Mesendoderm (in vitro differentiated cells): ENCODE measurements around the gene AGTPBP1. TPM values are rescaled to one million over a fixed set of nuclear protein-coding genes. Genes with fewer than 3 reads are reported as not detected.
"Not testable (repeated sequence)": the region's sequence is repeated elsewhere in the genome, so short reads cannot be mapped to it uniquely, and the experiment has no call there.

Source experiments
- DNase-seq: peaks from one replicate; pipeline ENCODE4 v3.0.0; 2013
- H2AK5ac ChIP-seq: 2 replicates; pipeline ENCODE4 v1.6.1; 2013; ENCODE audit warnings: low read length, inconsistent platforms
- H2BK120ac ChIP-seq: 2 replicates; pipeline ENCODE4 v1.6.1; 2013; ENCODE audit warnings: low read depth, mild to moderate bottlenecking, low read length, moderate library complexity, mixed read lengths
- H2BK15ac ChIP-seq: replicated peaks from 2 replicates; pipeline ENCODE4 v1.6.1; 2013; ENCODE audit warnings: low read depth, mild to moderate bottlenecking, moderate library complexity
- H2BK5ac ChIP-seq: 2 replicates; pipeline ENCODE4 v1.6.1; 2013; ENCODE audit warnings: low read length, inconsistent platforms
- H3K18ac ChIP-seq: 2 replicates; pipeline ENCODE4 v1.6.1; 2013; ENCODE audit warnings: mild to moderate bottlenecking, low read length, mixed read lengths
- H3K23ac ChIP-seq: one replicate; pipeline ENCODE4 v1.6.1; 2013; ENCODE audit warnings: low read length
- H3K27ac ChIP-seq: 2 replicates; pipeline ENCODE4 v1.5.1; 2013; ENCODE audit warnings: low read depth, mild to moderate bottlenecking, inconsistent platforms, low read length, moderate library complexity
- H3K27me3 ChIP-seq: 2 replicates; pipeline ENCODE4 v1.6.1; 2013; ENCODE audit warnings: low read length, control low read depth, mild to moderate bottlenecking, inconsistent platforms; ENCODE audit not compliant: insufficient read depth, poor library complexity
- H3K36me3 ChIP-seq: 2 replicates; pipeline ENCODE4 v1.6.1; 2013; ENCODE audit warnings: low read length, inconsistent platforms; ENCODE audit not compliant: control insufficient read depth, insufficient read depth
- H3K4ac ChIP-seq: one replicate; pipeline ENCODE4 v1.6.1; 2013; ENCODE audit warnings: low read depth, mild to moderate bottlenecking, low read length, moderate library complexity
- H3K4me1 ChIP-seq: 2 replicates; pipeline ENCODE4 v1.6.1; 2013; ENCODE audit warnings: low read depth, low read length, inconsistent platforms; ENCODE audit not compliant: control insufficient read depth
- H3K4me2 ChIP-seq: 2 replicates; pipeline ENCODE4 v1.6.1; 2013; ENCODE audit warnings: low read length
- H3K4me3 ChIP-seq: 2 replicates; pipeline ENCODE4 v1.5.1; 2013; ENCODE audit warnings: mild to moderate bottlenecking, low read length
- H3K56ac ChIP-seq: one replicate; pipeline ENCODE4 v1.6.1; 2013; ENCODE audit warnings: low read length
- H3K79me1 ChIP-seq: 2 replicates; pipeline ENCODE4 v1.6.1; 2013; ENCODE audit warnings: low read length, inconsistent platforms
- H3K79me2 ChIP-seq: 2 replicates; pipeline ENCODE4 v1.6.1; 2013; ENCODE audit warnings: mild to moderate bottlenecking, low read length; ENCODE audit not compliant: control insufficient read depth, insufficient read depth
- H3K9ac ChIP-seq: 2 replicates; pipeline ENCODE4 v1.6.1; 2013; ENCODE audit warnings: low read length, inconsistent platforms
- H4K5ac ChIP-seq: one replicate; pipeline ENCODE4 v1.6.1; 2013; ENCODE audit warnings: low read length
- H4K8ac ChIP-seq: one replicate; pipeline ENCODE4 v1.6.1; 2013; ENCODE audit warnings: low read depth, mild to moderate bottlenecking, control low read depth, low read length, moderate library complexity
- WGBS: extraction: QIAGEN DNeasy Blood & Tissue Kit; methylation state at CpG from one replicate; pipeline ENCODE4 v1.1.7; 2013; ENCODE audit warnings: low lambda C conversion rate, missing lambda C conversion rate; ENCODE audit not compliant: insufficient coverage; ENCODE audit errors: extremely low coverage; 5-methylcytosine and 5-hydroxymethylcytosine counted together
- polyA plus RNA-seq, 2 experiments: library from polyadenylated mRNA; stranded (reverse); fragments of 200-250 nt; gene quantifications; one replicate each; pipeline ENCODE4 v1.2.3, GENCODE V29; 2013

Gene AGTPBP1
- polyA plus RNA-seq (2013, experiment 1 of 2) = 22.8 TPM
- 22.8 TPM for polyA plus RNA-seq (2013, experiment 2 of 2)

- H4K5ac ChIP-seq = no peak within 1 kb of the TSS
- no peak within 1 kb of the TSS for H2BK5ac ChIP-seq
- peaks cover 19% of the 10 kb centered on the region for H3K79me2 ChIP-seq
- H3K27ac ChIP-seq = peak within 1 kb of the TSS; percentile 89
- H3K36me3 ChIP-seq = no peaks in the 10 kb centered on the region
- WGBS = no CpG with 5 or more reads among the region's 77 CpGs
- no peaks in the 10 kb centered on the region for H3K27me3 ChIP-seq
- no peak within 1 kb of the TSS for H2BK15ac ChIP-seq
- H2BK120ac ChIP-seq = no peak within 1 kb of the TSS
- H3K4me1 ChIP-seq = no peaks in the 10 kb centered on the region
- H3K9ac ChIP-seq = peak within 1 kb of the TSS; percentile 80
- peak within 1 kb of the TSS; percentile 35 for H3K18ac ChIP-seq
- H3K79me1 ChIP-seq = peaks cover 2% of the 10 kb centered on the region
- H3K4ac ChIP-seq = no peak within 1 kb of the TSS
- peak within 1 kb of the TSS; percentile 85 for H3K4me2 ChIP-seq
- peak within 1 kb of the TSS; percentile 85 for H3K56ac ChIP-seq
- peak within 1 kb of the TSS; percentile 68 for H3K23ac ChIP-seq
- no peak within 1 kb of the TSS for H4K8ac ChIP-seq
- peak within 1 kb of the TSS; percentile 58 for H3K4me3 ChIP-seq
- H2AK5ac ChIP-seq = no peak within 1 kb of the TSS
- peak; percentile 97 for DNase-seq
These were observed at the start of gene AGTPBP1 for GRCh38 chr9:85741875-85742596. AGTPBP1 (minus strand) TSS chr9:85741954; CDS start chr9:85712533, 29,421 bp downstream.

GRCh38 chr9:85786116-85786515 is 44.4 kb upstream of the AGTPBP1 start:
- not testable (repeated sequence) for H3K9ac ChIP-seq, H3K79me1 ChIP-seq, H3K27ac ChIP-seq, H3K4ac ChIP-seq, H3K4me2 ChIP-seq, H2BK5ac ChIP-seq, DNase-seq, H2BK120ac ChIP-seq, H2AK5ac ChIP-seq, H3K79me2 ChIP-seq, H3K27me3 ChIP-seq, H3K4me1 ChIP-seq, H3K4me3 ChIP-seq, H3K23ac ChIP-seq, H3K18ac ChIP-seq, H2BK15ac ChIP-seq, H4K5ac ChIP-seq, H4K8ac ChIP-seq, H3K56ac ChIP-seq, H3K36me3 ChIP-seq
- no CpG with 5 or more reads among the region's 7 CpGs for WGBS

DNA sequence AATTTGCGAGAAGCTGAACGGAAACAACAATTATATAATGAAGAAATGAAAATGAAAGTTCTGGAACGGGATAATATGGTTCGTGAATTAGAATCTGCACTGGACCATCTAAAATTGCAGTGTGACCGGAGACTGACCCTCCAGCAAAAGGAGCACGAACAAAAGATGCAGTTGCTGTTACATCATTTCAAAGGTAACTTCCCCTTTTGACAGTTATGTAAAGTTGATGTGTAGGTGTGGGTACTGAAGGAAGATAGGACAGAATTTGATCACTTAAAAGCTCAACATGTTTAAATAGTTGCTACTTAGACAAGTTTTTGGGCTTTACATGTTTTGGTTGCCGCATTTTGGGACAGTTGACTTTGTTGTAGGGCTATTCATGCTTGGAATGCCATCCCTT is 32.1 kb upstream of the AGTPBP1 start:
- H3K4me1 ChIP-seq, H3K27me3 ChIP-seq, H3K4ac ChIP-seq, H4K5ac ChIP-seq, H3K18ac ChIP-seq, H2BK120ac ChIP-seq, H2BK5ac ChIP-seq, H3K27ac ChIP-seq, H3K56ac ChIP-seq, DNase-seq, H3K23ac ChIP-seq, H3K4me3 ChIP-seq, H3K79me2 ChIP-seq, H3K4me2 ChIP-seq, H3K36me3 ChIP-seq, H2AK5ac ChIP-seq, H4K8ac ChIP-seq, H2BK15ac ChIP-seq, H3K79me1 ChIP-seq, H3K9ac ChIP-seq: not testable (repeated sequence)
- no CpG with 5 or more reads among the region's 7 CpGs for WGBS

DNA sequence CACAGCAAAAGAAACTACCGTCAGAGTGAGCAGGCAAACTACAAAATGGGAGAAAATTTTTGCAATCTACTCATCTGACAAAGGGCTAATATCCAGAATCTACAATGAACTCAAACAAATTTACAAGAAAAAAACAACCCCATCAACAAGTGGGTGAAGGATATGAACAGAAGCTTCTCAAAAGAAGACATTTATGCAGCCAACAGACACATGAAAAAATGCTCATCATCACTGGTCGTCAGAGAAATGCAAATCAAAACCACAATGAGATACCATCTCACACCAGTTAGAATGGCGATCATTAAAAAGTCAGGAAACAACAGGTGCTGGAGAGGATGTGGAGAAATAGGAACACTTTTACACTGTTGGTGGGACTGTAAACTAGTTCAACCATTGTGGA is 20.0 kb upstream of the AGTPBP1 start:
- not testable (repeated sequence) for H4K5ac ChIP-seq, H2BK15ac ChIP-seq

DNA sequence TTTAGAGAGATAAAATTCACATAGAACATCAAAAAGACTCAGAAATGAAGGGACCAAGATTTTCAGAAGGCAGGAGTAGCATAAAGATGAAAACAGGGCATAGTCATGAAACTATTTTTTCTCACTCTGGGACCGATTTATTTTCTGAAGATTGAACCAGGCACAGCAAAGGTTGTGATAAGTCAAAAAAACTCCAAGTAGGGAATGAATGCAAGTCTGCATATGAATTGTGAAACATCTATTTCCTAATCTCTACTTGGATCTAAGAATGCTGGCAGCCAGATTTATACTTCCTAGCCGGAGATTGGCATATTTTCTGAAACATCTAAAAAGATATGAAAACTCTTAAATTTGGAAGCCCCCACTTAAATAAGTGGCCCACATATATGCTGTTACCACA is 16.0 kb upstream of the AGTPBP1 start:
- H2BK120ac ChIP-seq, H2BK5ac ChIP-seq, H4K8ac ChIP-seq, H3K4me1 ChIP-seq, H2BK15ac ChIP-seq, H3K18ac ChIP-seq, H2AK5ac ChIP-seq, H3K27ac ChIP-seq, H3K27me3 ChIP-seq, H4K5ac ChIP-seq, H3K4ac ChIP-seq, H3K4me2 ChIP-seq, H3K9ac ChIP-seq, H3K79me2 ChIP-seq, H3K23ac ChIP-seq, H3K56ac ChIP-seq, H3K36me3 ChIP-seq, H3K79me1 ChIP-seq, DNase-seq, H3K4me3 ChIP-seq: not testable (repeated sequence)
- WGBS = no CpG with 5 or more reads among the region's 2 CpGs

More for the DNA sequence above, 20.0 kb upstream of the AGTPBP1 start:
- not testable (repeated sequence) for H3K79me1 ChIP-seq, H3K27me3 ChIP-seq, H3K18ac ChIP-seq, H3K23ac ChIP-seq, H3K4ac ChIP-seq, H4K8ac ChIP-seq, H3K27ac ChIP-seq, H3K36me3 ChIP-seq, DNase-seq, H3K9ac ChIP-seq, H3K4me1 ChIP-seq, H3K56ac ChIP-seq, H3K4me2 ChIP-seq, H3K4me3 ChIP-seq, H2BK5ac ChIP-seq, H3K79me2 ChIP-seq, H2BK120ac ChIP-seq, H2AK5ac ChIP-seq
- WGBS = no CpG with 5 or more reads among the region's 3 CpGs

DNA sequence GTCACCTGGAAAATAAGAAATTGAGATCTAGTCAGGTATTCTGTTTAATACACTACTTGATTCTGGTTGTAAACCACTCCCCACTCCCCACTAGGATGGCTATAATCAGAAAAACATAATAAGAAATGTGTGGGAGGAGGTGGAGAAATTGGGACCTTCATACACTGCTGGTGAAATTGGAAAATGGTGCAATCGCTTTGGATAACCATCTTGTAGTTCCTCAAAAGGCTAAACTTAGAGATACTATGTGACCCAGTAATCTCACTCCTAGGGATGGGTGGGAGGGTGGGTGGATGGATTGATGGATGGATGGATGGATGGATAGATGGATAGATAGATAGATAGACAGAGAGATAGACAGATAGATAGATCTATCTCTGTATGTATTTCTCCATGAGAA is 14.5 kb upstream of the AGTPBP1 start:
- H3K4me2 ChIP-seq, H3K4ac ChIP-seq, H4K5ac ChIP-seq, H4K8ac ChIP-seq, H3K4me1 ChIP-seq, H3K4me3 ChIP-seq, H3K18ac ChIP-seq, H3K23ac ChIP-seq, H3K27ac ChIP-seq, H2BK120ac ChIP-seq, H3K27me3 ChIP-seq, H3K9ac ChIP-seq, H3K79me2 ChIP-seq, H3K36me3 ChIP-seq, H3K56ac ChIP-seq, H2AK5ac ChIP-seq, H3K79me1 ChIP-seq, H2BK5ac ChIP-seq, H2BK15ac ChIP-seq, DNase-seq: not testable (repeated sequence)
- WGBS = no CpG with 5 or more reads among the region's 1 CpG
